Spleen (tissue), 7 donors: ENCODE measurements around the gene AGPAT4.

Source experiments
- CTCF ChIP-seq, 11 experiments: fragments of 200-600 bp in 7 of 11; fragments of 450-650 bp in 4 of 11; sonication (generic) in 4 of 11; IDR thresholded peaks in 8 of 11; conservative IDR thresholded peaks in 3 of 11; 1 replicate in 7 of 11; 2 replicates in 4 of 11; pipeline versions ENCODE4 v1.4.0 to v1.8.0; 2016 to 2021; ENCODE audit warnings: antibody characterized with exemption in 11 of 11, inconsistent platforms in 4 of 11, mild to moderate bottlenecking in 1 of 11
- POLR2A ChIP-seq, 3 donors: fragments of 450-650 bp; IDR thresholded peaks; one replicate each; pipeline ENCODE4 v1.5.1; 2017; ENCODE audit warnings: antibody characterized with exemption in 3 of 3, mild to moderate bottlenecking in 1 of 3
- POLR2AphosphoS5 ChIP-seq, 3 donors: sonication (generic); formaldehyde crosslinking; IDR thresholded peaks; one replicate each; pipeline ENCODE4 v1.5.1; 2017; ENCODE audit warnings: antibody characterized with exemption in 3 of 3
- donor health status: DM: no; HTN: no; CAD: no; lungs with moderate emphysema.
- donor health status: DM: no; HTN: no; CAD: no.
- donor health status: DM: no; HTN: no; CAD: no.

GRCh38 chr6:161242113-161242512 is 31.7 kb downstream of the AGPAT4 start:
- TF ChIP-seq CTCF (IDR thresholded peaks at IDR 0.05 in 8 of 11, conservative IDR thresholded peaks at IDR 0.05 in 3 of 11) (no peak), POLR2AphosphoS5 (IDR thresholded peaks at IDR 0.05) (no peak), POLR2A (IDR thresholded peaks at IDR 0.05) (no peak)
